ENCODE measurements around the gene GCAT.

GCAT gene

DNA sequence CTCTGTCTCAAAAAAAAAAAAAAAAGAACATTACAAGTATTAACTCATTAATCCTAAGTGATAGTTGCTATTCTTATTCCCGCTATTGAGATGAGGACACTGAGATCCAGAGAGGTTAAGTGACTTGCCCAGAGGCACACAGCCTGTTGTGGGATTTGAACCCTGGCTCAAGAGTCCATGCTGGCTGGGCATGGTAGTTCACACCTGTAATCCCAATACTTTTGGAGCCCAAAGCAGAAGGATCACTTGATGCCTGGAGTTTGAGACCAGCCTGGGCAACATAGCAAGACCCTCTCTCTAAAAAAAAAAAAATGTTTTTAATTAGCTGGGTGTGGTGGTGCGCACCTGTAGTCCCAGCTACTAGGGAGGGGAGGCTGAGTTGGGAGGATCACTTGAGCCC is 4.1 kb downstream of the GCAT start:
- no peak for DNase-seq

- DNase-seq: no peak
These were observed 5.3 kb downstream of the GCAT start for GRCh38 chr22:37812869-37813678.

- no peak for DNase-seq
These were observed 7.9 kb downstream of the GCAT start for GRCh38 chr22:37815593-37815992.

- DNase-seq: no peak
These were observed 8.9 kb downstream of the GCAT start for GRCh38 chr22:37816543-37817180.

GRCh38 chr22:37817705-37818408 is 10.1 kb downstream of the GCAT start:
- peak; percentile 87 for DNase-seq

DNA sequence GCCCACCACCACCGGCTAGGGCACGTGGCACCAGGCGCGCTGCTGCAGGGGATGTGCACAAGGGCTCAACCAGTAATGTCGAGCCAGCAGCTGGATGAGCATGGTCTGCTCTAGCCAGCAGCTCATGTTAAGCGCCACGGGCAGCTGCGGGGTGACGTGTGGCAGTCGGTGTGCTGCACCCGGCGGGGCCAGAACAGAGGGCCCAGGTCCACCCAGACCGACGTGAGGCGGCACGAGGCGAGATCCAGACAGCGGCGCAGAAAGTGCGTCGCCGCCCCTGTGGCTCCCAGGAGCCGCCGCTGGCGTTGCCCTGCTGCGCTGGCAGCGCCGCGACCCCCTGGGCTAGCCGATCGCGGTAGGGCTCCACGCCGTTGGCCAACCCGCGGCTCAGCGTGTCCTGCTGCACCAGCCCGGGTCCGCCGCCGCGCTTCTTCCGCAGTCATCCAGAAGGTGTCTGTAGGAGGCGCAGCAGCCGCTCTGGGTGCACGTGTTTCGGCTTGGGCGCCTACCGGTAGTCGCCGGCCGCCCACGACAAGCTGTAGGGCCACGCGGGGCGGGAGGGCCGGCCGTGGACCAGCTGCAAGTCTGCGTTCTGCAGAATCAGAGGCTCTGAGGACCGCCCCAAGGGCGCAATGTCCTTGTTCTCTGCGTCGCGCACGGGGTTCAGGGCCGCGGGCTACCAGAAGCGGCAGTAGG is 10.8 kb downstream of the GCAT start:
- DNase-seq: peak; percentile 69

GRCh38 chr22:37819105-37819433 is 11.3 kb downstream of the GCAT start:
- DNase-seq: no peak

DNA sequence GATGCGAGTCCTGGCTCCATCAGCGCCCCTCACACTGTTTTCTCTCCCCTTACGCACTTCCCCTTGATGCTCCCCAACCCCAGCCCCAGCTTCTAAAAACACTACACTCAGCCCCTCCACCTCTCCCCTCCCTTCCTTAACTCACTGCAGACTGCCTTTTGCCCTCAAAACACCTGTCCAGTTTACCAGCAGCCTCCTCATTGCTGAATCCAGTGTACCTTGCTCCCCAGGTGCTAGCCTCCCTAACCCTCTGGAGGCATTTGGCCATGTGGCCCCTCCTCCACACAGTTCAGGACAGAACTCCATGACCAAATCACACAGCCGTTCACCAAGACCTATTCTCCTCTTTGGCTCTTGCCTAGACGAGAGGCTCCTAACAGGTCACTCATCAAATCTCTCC is 12.6 kb downstream of the GCAT start:
- no peak for DNase-seq

DNA sequence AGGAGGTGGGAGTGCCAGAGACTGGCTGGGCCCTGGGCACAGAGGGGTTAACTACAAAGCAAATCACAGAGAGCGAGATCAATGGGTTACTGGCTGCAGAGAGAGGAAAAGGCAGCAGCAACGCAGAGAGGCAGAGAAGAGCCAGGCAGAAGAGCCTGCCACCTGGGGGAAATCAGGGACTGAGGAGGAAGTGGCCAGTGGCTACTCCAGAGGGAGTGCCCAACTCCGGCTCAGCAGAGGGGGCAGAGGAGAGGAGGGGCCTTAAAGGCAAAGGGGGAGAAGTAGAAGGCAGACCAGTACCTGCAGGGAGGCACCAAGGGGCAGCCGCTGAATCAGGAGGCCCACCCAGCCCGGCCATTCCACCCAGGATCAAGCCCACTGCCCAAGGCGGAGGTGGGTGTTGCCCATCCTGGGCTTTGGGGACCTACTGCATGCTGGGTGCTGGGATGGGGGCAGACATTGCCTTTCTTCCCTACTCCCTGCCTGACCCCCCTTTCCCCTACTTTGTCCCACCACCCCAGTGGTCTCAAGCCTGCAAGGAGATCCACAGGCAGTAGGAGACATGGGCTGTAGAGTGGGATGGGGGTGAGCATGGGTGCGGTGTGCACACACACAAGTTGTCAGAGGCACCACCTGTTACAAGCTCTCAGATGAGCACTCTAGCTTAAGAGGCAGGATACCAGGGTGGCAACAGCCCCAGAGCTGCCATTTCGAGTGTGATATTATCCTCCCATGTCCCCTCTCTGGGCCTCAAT is 14.5 kb downstream of the GCAT start:
- no peak for DNase-seq

DNA sequence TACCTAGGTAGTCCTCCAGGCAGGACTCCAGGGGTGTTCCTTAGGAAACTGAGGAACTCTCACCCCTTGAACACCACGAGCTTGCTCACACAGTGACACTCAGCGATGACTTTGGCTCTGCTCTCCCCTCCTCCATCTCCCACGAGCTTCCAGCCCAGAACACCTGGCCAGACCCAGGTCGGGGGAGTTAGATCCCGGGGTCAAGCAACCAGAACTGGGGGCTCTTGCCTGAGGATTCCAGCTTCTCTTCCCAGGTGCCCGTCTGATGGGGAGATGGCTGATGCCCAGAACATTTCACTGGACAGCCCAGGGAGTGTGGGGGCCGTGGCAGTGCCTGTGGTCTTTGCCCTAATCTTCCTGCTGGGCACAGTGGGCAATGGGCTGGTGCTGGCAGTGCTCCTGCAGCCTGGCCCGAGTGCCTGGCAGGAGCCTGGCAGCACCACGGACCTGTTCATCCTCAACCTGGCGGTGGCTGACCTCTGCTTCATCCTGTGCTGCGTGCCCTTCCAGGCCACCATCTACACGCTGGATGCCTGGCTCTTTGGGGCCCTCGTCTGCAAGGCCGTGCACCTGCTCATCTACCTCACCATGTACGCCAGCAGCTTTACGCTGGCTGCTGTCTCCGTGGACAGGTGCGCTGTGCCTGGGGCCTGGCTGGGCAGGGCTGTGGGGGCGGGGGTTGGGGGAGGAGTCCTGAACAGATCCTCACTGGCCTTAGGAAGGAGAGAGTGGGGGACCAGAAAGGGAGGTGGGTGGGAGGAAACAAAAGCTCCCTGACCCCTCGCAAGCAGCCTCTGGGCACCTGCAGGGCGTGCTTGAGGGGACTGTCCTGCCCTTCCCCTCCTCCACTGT is 15.6 kb downstream of the GCAT start, which contains the start of gene GALR3:
Gene GALR3, plus strand, starts transcription at position 249 of the 852 bp plus-strand sequence. Its CDS starts 25 bp downstream, at position 274.
- no peak for DNase-seq

- no peak for DNase-seq
These were observed 17.2 kb downstream of the GCAT start for GRCh38 chr22:37824674-37825641.

GRCh38 chr22:37827056-37827455 is 19.3 kb downstream of the GCAT start:
- DNase-seq: peak; percentile 87

- no peak for DNase-seq
These were observed 22.5 kb downstream of the GCAT start for GRCh38 chr22:37830093-37830842.

DNA sequence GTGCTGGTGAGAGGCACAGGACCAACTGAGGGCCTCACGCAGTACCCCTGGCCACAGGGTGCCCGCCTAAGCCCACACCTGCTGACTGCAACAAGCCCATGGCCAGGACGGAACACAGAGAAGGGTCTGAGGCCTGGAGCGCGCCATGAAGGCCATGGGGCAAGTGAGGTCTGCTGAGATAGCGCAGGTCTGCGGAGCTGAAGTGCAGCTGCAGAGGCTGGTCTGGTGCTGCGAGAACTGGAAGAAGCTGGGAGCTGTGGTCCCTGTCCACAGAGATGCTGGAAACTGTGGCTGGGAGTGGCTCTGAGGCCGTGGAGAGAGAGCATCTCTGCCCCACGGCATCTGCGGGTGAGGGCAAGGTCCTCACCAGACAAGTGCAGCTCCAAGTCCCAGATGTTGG is 23.7 kb downstream of the GCAT start:
- DNase-seq: no peak

DNA sequence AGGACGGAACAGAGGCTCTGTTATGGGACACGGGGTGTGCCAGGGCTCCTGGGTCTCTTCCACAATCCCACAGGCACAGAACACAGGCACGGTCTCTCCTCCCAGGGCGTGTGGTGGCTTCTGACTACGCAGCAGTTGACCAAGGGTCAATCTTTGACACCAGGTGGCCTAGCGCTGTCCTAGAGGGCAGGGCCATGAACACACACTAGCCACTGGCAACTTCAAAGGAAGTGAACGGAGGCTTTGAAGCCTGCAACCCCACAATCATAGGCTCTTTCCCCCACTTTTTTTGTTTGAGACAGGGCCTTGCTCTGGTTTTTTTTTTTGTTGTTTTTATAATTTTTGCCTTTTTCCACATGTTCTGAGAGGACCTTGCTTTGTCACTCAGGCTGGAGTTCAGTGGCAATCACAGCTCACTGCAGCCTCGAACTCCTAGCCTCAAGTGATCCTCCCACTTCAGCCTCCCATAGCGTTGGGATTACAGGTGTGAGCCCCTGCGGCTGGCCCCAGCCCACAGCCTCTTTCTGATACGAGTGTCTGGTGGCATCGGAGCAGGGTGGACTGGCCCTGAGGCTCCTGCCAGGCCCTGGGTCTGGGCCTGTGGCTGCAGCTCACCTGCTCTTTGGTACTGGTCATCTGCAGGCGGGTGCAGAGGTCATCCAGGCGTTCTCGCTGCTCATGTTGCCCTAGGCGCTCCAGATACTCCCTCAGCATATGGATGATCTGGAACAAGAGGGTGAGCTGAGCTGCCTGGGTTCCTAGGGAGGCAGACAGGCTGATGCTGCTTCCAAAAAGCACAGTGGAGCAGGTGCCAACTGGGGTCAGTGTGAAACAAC is 24.5 kb downstream of the GCAT start:
- no peak for DNase-seq

- no peak for DNase-seq
These were observed 34.5 kb downstream of the GCAT start for GRCh38 chr22:37842015-37842793.

DNA sequence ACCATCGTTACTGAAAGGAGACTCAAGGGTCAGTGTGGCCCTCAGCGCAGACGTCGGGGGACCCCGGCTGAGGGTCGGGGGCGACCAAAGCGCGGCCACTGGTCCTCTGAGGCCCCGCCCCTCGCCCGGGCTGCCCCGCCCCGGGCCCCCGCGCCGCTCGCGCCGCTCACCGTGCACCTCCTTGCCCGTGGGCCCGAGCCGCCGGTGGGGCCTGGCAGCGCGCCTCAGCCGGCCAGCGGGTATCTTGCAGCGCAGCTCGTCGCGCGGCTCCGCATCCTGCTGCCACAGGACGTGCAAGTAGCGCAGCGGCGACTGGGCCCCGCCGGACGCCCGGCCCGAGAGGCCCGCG is 36.0 kb downstream of the GCAT start:
- DNase-seq: no peak

GRCh38 chr22:37844904-37845329 is 37.2 kb downstream of the GCAT start:
- DNase-seq: no peak

Data from left hindlimb (tissue), 1 donor.